GM12878 (cell line): Measurements from ENCODE around the gene LCA5. TPM values are rescaled to one million over a fixed set of nuclear protein-coding genes. Genes with fewer than 3 reads are reported as not detected.
A peak's percentile ranks its signal among the peaks of the same experiment; 100 is the strongest.

Experiments used
- ATAC-seq: fragments of 200-7000 bp; cut with Tn5 transposase; 3 replicates; pipeline ENCODE4 v1.9.1; 2020; ENCODE audit warnings: mild to moderate bottlenecking, moderate library complexity
- BruUV-seq: library from RNA; stranded (reverse); fragments of 400-500 nt; replicated peaks from 2 replicates; lab custom pipeline; 2021; lab: Mats Ljungman, UMichigan
- CTCF ChIA-PET: fragments of 300-600 bp; sonication (Branson Sonifier 250); formaldehyde crosslinking; extraction: SDS; loops from one replicate; lab custom pipeline; 2021; ENCODE audit warnings: inconsistent platforms; lab: Yijun Ruan, JAX
- POLR2A ChIA-PET: fragments of 350-600 bp; formaldehyde crosslinking; extraction: SDS; loops from one replicate; lab custom pipeline; 2021; ENCODE audit warnings: inconsistent platforms; lab: Charles Lee
- RAD21 ChIA-PET: fragments of 300-600 bp; sonication (Branson Sonifier 250); formaldehyde crosslinking; loops from one replicate; lab custom pipeline; 2023; ENCODE audit warnings: antibody characterized with exemption; ENCODE audit not compliant: unreplicated experiment; lab: Charles Lee
- SMC1A ChIA-PET: fragments of 300-600 bp; sonication (Branson Sonifier 250); formaldehyde crosslinking; loops from one replicate; lab custom pipeline; 2023; ENCODE audit not compliant: unreplicated experiment, uncharacterized antibody; lab: Charles Lee
- DNase-seq: peaks from one replicate; pipeline ENCODE4 v3.0.0-alpha.2; 2011; ENCODE audit warnings: low read depth, low spot score
- FAIRE-seq: peaks from 3 replicates; lab custom pipeline; 2011; peaks lifted over from hg19 to GRCh38; lab: Jason Lieb, UNC
- H2AFZ ChIP-seq: 2 replicates; pipeline ENCODE4 v1.6.0; 2011; ENCODE audit warnings: low read depth, low read length, control low read depth; ENCODE audit not compliant: control insufficient read depth
- H3K27ac ChIP-seq: 2 replicates; pipeline ENCODE4 v1.5.1; 2011; ENCODE audit warnings: control low read depth; ENCODE audit not compliant: control insufficient read depth, insufficient read depth
- H3K27me3 ChIP-seq, 2 experiments: replicated peaks in 1 of 2; 2 replicates each; pipeline versions ENCODE4 v1.6.0 to v1.6.1; 2011; ENCODE audit warnings: low read length in 1 of 2; ENCODE audit not compliant: control insufficient read depth in 2 of 2, insufficient read depth in 2 of 2
- H3K36me3 ChIP-seq, 2 experiments: 2 replicates each; pipeline ENCODE4 v1.5.1; 2011; ENCODE audit warnings: low read length in 1 of 2; ENCODE audit not compliant: control insufficient read depth in 2 of 2, insufficient read depth in 2 of 2
- H3K4me1 ChIP-seq: 2 replicates; pipeline ENCODE4 v1.6.1; 2011; ENCODE audit warnings: mild to moderate bottlenecking, low read length, moderate library complexity, mixed read lengths; ENCODE audit not compliant: control insufficient read depth, insufficient read depth
- H3K4me2 ChIP-seq: 2 replicates; pipeline ENCODE4 v1.6.0; 2011; ENCODE audit warnings: control low read depth; ENCODE audit not compliant: control insufficient read depth, insufficient read depth
- H3K4me3 ChIP-seq: fragments of 200-600 bp; sonication (generic); 2 replicates; pipeline ENCODE4 v1.5.1; 2016
- H3K79me2 ChIP-seq: 2 replicates; pipeline ENCODE4 v1.6.0; 2011; ENCODE audit warnings: low read length; ENCODE audit not compliant: control insufficient read depth, insufficient read depth
- H3K9ac ChIP-seq: 2 replicates; pipeline ENCODE4 v1.8.0; 2011; ENCODE audit warnings: low read length, control low read depth, mixed read lengths; ENCODE audit not compliant: control insufficient read depth, insufficient read depth
- H3K9me3 ChIP-seq: replicated peaks from 3 replicates; pipeline ENCODE4 v1.5.1; 2011; ENCODE audit warnings: mild to moderate bottlenecking, low read length; ENCODE audit not compliant: control insufficient read depth, insufficient read depth
- H4K20me1 ChIP-seq: 2 replicates; pipeline ENCODE4 v1.6.0; 2011; ENCODE audit not compliant: control insufficient read depth, insufficient read depth
- BHLHE40 ChIP-seq, 2 experiments: fragments of 450-650 bp in 1 of 2; IDR thresholded peaks; 2 replicates each; pipeline ENCODE4 v1.6.1; 2011 to 2017; ENCODE audit warnings: low read depth in 2 of 2, borderline replicate concordance in 1 of 2, improper control_type of control experiment in 1 of 2, low read length in 1 of 2, mild to moderate bottlenecking in 1 of 2
- CEBPB ChIP-seq, 2 experiments: fragments of 150-350 bp in 1 of 2; IDR thresholded peaks; 2 replicates each; pipeline ENCODE4 v1.6.1; 2012 to 2014; ENCODE audit warnings: low read depth in 2 of 2, low read length in 2 of 2, borderline replicate concordance in 1 of 2, inconsistent platforms in 1 of 2
- EED ChIP-seq: sonication (generic); IDR thresholded peaks from 2 replicates; pipeline ENCODE4 v1.6.1; 2016; ENCODE audit warnings: antibody characterized with exemption, low read depth
- GABPA ChIP-seq: IDR thresholded peaks from 2 replicates; pipeline ENCODE4 v1.6.1; 2014; ENCODE audit warnings: antibody characterized with exemption, low read depth, mild to moderate bottlenecking, inconsistent platforms
- KAT2A ChIP-seq: conservative IDR thresholded peaks from 2 replicates; pipeline ENCODE4 v1.6.1; 2011; ENCODE audit warnings: low read depth, low read length; ENCODE audit not compliant: control insufficient read depth
- KLF5 ChIP-seq: fragments of 450-650 bp; IDR thresholded peaks from 2 replicates; pipeline ENCODE4 v1.6.1; 2014; ENCODE audit warnings: mild to moderate bottlenecking; ENCODE audit not compliant: partially characterized antibody
- NBN ChIP-seq: fragments of 450-650 bp; IDR thresholded peaks from 2 replicates; pipeline ENCODE4 v1.6.1; 2016
- NFIC ChIP-seq: IDR thresholded peaks from 2 replicates; pipeline ENCODE4 v1.6.1; 2012; ENCODE audit warnings: low read depth, mild to moderate bottlenecking, inconsistent platforms, low read length, moderate library complexity
- NFYA ChIP-seq: IDR thresholded peaks from 2 replicates; pipeline ENCODE4 v1.6.1; 2011; ENCODE audit warnings: low read depth, mild to moderate bottlenecking, low read length, improper control_type of control experiment, borderline replicate concordance
- NRF1 ChIP-seq: conservative IDR thresholded peaks from 2 replicates; pipeline ENCODE4 v1.6.1; 2011; ENCODE audit warnings: mild to moderate bottlenecking, low read depth, low read length, improper control_type of control experiment
- PML ChIP-seq: IDR thresholded peaks from 2 replicates; pipeline ENCODE4 v1.6.1; 2012; ENCODE audit warnings: low read length, inconsistent platforms
- POU2F2 ChIP-seq: IDR thresholded peaks from 3 replicates; pipeline ENCODE4 v1.6.1; 2011; ENCODE audit warnings: low read depth, mild to moderate bottlenecking, low read length, borderline replicate concordance
- RCOR1 ChIP-seq: conservative IDR thresholded peaks from 2 replicates; pipeline ENCODE4 v1.6.1; 2012; ENCODE audit warnings: low read depth, low read length, improper control_type of control experiment
- SMARCA5 ChIP-seq: fragments of 450-650 bp; IDR thresholded peaks from 2 replicates; pipeline ENCODE4 v1.6.1; 2017; ENCODE audit warnings: mild to moderate bottlenecking
- SPI1 ChIP-seq: IDR thresholded peaks from 2 replicates; pipeline ENCODE4 v1.6.1; 2011; ENCODE audit warnings: low read depth, mild to moderate bottlenecking, low read length, moderate library complexity, borderline replicate concordance; ENCODE audit not compliant: insufficient read depth
- SRF ChIP-seq, 2 experiments: IDR thresholded peaks; 2 replicates each; pipeline ENCODE4 v1.6.1; 2011; ENCODE audit warnings: low read depth in 2 of 2, low read length in 2 of 2, mild to moderate bottlenecking in 1 of 2, moderate library complexity in 1 of 2
- WGBS: methylation state at CpG from one replicate; pipeline ENCODE4 v1.1.6; 2016; ENCODE audit warnings: low lambda C conversion rate; ENCODE audit not compliant: insufficient replicate concordance, insufficient coverage; ENCODE audit errors: missing lambda C conversion rate; 5-methylcytosine and 5-hydroxymethylcytosine counted together
- in situ Hi-C: fragments of 300-500 bp; cut with MboI; formaldehyde crosslinking; loops from 9 replicates; pipeline ENCODE4 v1.14.3; 2018; ENCODE audit warnings: mixed read lengths
- intact Hi-C: fragments of 100-400 bp; cut with micrococcal nuclease; formaldehyde crosslinking; loops from one replicate; pipeline ENCODE4 v1.14.2; 2022; ENCODE audit not compliant: unreplicated experiment
- polyA plus RNA-seq, 11 experiments: library from polyadenylated mRNA; depleted of rRNA in 4 of 11; unstranded in 6 of 11; stranded (reverse) in 5 of 11; fragments of >200 nt; fragmentation: Nextera tagmentation in 4 of 11; fragmentation: Illumina TruSeq in 1 of 11; extraction: Ambion mirVana in 4 of 11; extraction: Trizol in 1 of 11; gene quantifications; 1 replicate in 1 of 11; 2 replicates in 10 of 11; pipeline versions ENCODE4 v1.2.1 to v1.2.3, GENCODE V29; 2011 to 2016; ENCODE audit warnings: inconsistent platforms in 2 of 11, missing spikeins in 2 of 11, low read depth in 1 of 11
- total RNA-seq, 4 experiments: library from RNA; depleted of rRNA in 3 of 4; stranded (reverse); fragments of >200 nt in 3 of 4; fragmentation: Illumina TruSeq in 1 of 4; extraction: Trizol in 1 of 4; gene quantifications; 2 replicates each; pipeline versions ENCODE4 v1.2.1 to v1.2.3, GENCODE V29; 2013 to 2021
- TF ChIP-seq, protein P1 (sequence below): IDR thresholded peaks from 2 replicates; pipeline ENCODE4 v1.6.1; 2011; ENCODE audit warnings: low read depth, mild to moderate bottlenecking, low read length, moderate library complexity, borderline replicate concordance; ENCODE audit errors: extremely low read depth
- TF ChIP-seq, protein P2 (sequence below), 3 experiments: IDR thresholded peaks in 2 of 3; conservative IDR thresholded peaks in 1 of 3; 2 replicates each; pipeline ENCODE4 v1.5.1; 2011; ENCODE audit warnings: low read depth in 3 of 3, low read length in 3 of 3, mild to moderate bottlenecking in 3 of 3, control low read depth in 2 of 3, moderate library complexity in 2 of 3, inconsistent platforms in 1 of 3, mixed read lengths in 1 of 3; ENCODE audit not compliant: control insufficient read depth in 2 of 3, insufficient read depth in 1 of 3; ENCODE audit errors: extremely low read depth in 1 of 3
- TF ChIP-seq, protein P3 (sequence below): IDR thresholded peaks from 2 replicates; pipeline ENCODE4 v1.6.1; 2012; ENCODE audit warnings: low read depth, low read length, improper control_type of control experiment
- TF ChIP-seq, protein P4 (sequence below): IDR thresholded peaks from 2 replicates; pipeline ENCODE4 v1.6.1; 2012; ENCODE audit warnings: low read depth, low read length, improper control_type of control experiment

Gene LCA5
- total and polyA plus RNA-seq, 10 of the 15 experiments (the other 5 are each of a cell fraction or from before 2014, with no cell fraction given): 0.13 to 0.45 (median 0.27) TPM

DNA sequence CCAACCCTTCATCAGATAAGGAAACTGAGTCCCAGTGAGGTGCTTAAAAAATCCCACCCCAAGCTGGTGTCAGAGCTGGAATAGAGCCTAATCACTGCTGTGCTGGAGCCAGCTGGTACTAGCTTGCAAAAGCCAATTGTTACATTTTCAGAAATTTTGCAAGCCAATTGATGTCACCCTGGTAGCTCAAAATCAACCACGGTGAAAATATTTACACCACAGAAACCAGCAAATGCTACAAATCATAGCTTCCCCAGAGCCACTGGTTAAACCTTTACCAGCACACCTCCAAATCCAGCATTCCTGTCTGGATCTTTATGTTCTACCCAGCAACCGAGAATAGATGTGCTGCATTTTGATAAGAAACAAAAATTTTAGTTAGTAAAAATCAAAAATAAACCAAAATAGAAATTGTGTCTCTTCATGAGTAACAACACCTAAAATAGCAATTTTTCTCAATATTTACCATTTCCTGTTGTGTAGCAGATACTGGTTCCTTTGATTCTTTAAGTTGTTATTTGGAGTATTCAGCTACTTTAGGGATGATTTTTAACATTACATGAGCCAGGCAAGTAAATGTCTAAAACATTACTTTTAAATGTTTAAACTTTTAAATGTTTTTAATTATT lies 7.2 kb upstream of the LCA5 start:
- Histone ChIP-seq H3K4me3 (peak overlapping the region; percentile 28), H3K36me3 (no peaks in the 10 kb centered on the region), H3K4me1 (peaks cover 21% of the 10 kb centered on the region), H3K9ac (peak overlapping the region; percentile 7; the same call in 1 of the 2 replicates), H3K9me3 (no peaks in the 10 kb centered on the region), H3K4me2 (peak overlapping the region; percentile 82), H3K27ac (peak overlapping the region; percentile 75), H4K20me1 (no peaks in the 10 kb centered on the region), H2AFZ (peak overlapping the region; percentile 66; the same call in 1 of the 2 replicates), H3K79me2 (no peaks in the 10 kb centered on the region), H3K27me3 (no peaks in the 10 kb centered on the region)
- ChIA-PET POLR2A (interaction anchor here (1.3 kb wide), 1 partner anchor 7 kb away, joined by 4 read pairs; the partner anchor contains the start of gene LCA5), SMC1A (interaction anchor here (0.7 to 1.9 kb wide), 17 partner anchors 8 to 702 kb away, joined by 3 to 12 read pairs (median 4); partner anchors contain the start of gene LCA5), CTCF (interaction anchor here (0.6 to 2.6 kb wide), 8 partner anchors 9 to 387 kb away, joined by 3 to 15 read pairs (median 3); partner anchors contain the start of gene LCA5), RAD21 (interaction anchor here (0.6 to 1.8 kb wide), 8 partner anchors 9 to 675 kb away, joined by 3 to 8 read pairs (median 4); no protein-coding TSS in a partner anchor)
- WGBS: 41% methylated on average over 2 of the region's 2 CpGs
- FAIRE-seq: peak; percentile 94
- peak; percentile 44 for DNase-seq
- TSS peak; percentile 94 for BruUV-seq
- intact Hi-C loops (loop anchor here (10.0 kb wide), 1 partner anchor 680 kb away; the partner anchor contains the start of gene IRAK1BP1), in situ Hi-C loops (no loop called here)
- peak; percentile 82 for ATAC-seq
- TF ChIP-seq, protein P1, sequence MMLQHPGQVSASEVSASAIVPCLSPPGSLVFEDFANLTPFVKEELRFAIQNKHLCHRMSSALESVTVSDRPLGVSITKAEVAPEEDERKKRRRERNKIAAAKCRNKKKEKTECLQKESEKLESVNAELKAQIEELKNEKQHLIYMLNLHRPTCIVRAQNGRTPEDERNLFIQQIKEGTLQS: no peak
- TF ChIP-seq NBN (no peak), POU2F2 (no peak), NRF1 (no peak), KAT2A (no peak), SRF (IDR thresholded peaks at IDR 0.05; ENCODE audit: low read depth in 2 of 2, low read length in 2 of 2) (no peak), NFYA (no peak), SMARCA5 (0 out of 2 replicates have a peak, but pooled peaks have one; percentile 50), EED (peak; percentile 60; the same call in 1 of the 2 replicates), KLF5 (no peak), CEBPB (IDR thresholded peaks at IDR 0.05; ENCODE audit: borderline replicate concordance in 1 of 2, low read depth in 2 of 2, low read length in 2 of 2) (no peak), GABPA (no peak), RCOR1 (no peak), SPI1 (no peak), PML (peak; percentile 46), NFIC (peak; percentile 83), BHLHE40 (IDR thresholded peaks at IDR 0.05; ENCODE audit: borderline replicate concordance in 1 of 2, low read depth in 2 of 2, low read length in 1 of 2) (no peak)
- TF ChIP-seq, protein P2, sequence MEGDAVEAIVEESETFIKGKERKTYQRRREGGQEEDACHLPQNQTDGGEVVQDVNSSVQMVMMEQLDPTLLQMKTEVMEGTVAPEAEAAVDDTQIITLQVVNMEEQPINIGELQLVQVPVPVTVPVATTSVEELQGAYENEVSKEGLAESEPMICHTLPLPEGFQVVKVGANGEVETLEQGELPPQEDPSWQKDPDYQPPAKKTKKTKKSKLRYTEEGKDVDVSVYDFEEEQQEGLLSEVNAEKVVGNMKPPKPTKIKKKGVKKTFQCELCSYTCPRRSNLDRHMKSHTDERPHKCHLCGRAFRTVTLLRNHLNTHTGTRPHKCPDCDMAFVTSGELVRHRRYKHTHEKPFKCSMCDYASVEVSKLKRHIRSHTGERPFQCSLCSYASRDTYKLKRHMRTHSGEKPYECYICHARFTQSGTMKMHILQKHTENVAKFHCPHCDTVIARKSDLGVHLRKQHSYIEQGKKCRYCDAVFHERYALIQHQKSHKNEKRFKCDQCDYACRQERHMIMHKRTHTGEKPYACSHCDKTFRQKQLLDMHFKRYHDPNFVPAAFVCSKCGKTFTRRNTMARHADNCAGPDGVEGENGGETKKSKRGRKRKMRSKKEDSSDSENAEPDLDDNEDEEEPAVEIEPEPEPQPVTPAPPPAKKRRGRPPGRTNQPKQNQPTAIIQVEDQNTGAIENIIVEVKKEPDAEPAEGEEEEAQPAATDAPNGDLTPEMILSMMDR (IDR thresholded peaks at IDR 0.05 in 2 of 3, conservative IDR thresholded peaks at IDR 0.05 in 1 of 3; ENCODE audit: control insufficient read depth in 2 of 3, extremely low read depth in 1 of 3, insufficient read depth in 1 of 3, low read depth in 3 of 3, low read length in 3 of 3): no peak
- TF ChIP-seq, protein P3, sequence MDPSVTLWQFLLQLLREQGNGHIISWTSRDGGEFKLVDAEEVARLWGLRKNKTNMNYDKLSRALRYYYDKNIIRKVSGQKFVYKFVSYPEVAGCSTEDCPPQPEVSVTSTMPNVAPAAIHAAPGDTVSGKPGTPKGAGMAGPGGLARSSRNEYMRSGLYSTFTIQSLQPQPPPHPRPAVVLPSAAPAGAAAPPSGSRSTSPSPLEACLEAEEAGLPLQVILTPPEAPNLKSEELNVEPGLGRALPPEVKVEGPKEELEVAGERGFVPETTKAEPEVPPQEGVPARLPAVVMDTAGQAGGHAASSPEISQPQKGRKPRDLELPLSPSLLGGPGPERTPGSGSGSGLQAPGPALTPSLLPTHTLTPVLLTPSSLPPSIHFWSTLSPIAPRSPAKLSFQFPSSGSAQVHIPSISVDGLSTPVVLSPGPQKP: no peak
- TF ChIP-seq, protein P4, sequence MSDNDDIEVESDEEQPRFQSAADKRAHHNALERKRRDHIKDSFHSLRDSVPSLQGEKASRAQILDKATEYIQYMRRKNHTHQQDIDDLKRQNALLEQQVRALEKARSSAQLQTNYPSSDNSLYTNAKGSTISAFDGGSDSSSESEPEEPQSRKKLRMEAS: no peak
